Measurements from ENCODE around the gene C20orf141.
"Not testable (repeated sequence)": the region's sequence is repeated elsewhere in the genome, so short reads cannot be mapped to it uniquely, and the experiment has no call there.

Gene C20orf141, protein sequence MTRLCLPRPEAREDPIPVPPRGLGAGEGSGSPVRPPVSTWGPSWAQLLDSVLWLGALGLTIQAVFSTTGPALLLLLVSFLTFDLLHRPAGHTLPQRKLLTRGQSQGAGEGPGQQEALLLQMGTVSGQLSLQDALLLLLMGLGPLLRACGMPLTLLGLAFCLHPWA

DNA sequence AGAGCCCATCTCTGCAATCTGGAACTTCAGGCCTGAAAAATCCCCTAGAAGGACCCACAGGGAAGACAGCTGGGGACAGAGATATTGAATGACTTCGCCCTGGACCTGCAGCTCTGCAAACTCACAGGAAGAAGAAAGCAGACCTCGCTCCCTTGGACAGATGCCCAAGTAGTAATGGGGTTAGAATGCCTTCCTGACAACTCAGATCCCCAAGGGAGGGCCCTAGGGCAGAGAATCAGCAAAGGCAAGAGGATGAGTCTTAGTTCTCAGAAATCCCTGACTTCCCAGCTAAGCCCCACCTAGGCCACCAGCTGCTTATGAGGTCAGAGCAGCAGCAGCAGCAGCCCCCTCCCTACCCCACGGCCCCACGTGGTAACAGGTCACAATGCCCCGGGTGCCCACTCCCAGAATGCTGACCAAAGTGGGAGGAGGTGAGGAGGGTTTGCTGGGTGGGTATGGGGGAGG, at the start of gene C20orf141:
Gene C20orf141 (plus strand): TSS at position 401 of the 465 bp plus-strand sequence. CDS start 198 bp downstream, outside the sequence.
- DNase-seq (ENCODE audit: low read depth, low spot score), result no peak

DNA sequence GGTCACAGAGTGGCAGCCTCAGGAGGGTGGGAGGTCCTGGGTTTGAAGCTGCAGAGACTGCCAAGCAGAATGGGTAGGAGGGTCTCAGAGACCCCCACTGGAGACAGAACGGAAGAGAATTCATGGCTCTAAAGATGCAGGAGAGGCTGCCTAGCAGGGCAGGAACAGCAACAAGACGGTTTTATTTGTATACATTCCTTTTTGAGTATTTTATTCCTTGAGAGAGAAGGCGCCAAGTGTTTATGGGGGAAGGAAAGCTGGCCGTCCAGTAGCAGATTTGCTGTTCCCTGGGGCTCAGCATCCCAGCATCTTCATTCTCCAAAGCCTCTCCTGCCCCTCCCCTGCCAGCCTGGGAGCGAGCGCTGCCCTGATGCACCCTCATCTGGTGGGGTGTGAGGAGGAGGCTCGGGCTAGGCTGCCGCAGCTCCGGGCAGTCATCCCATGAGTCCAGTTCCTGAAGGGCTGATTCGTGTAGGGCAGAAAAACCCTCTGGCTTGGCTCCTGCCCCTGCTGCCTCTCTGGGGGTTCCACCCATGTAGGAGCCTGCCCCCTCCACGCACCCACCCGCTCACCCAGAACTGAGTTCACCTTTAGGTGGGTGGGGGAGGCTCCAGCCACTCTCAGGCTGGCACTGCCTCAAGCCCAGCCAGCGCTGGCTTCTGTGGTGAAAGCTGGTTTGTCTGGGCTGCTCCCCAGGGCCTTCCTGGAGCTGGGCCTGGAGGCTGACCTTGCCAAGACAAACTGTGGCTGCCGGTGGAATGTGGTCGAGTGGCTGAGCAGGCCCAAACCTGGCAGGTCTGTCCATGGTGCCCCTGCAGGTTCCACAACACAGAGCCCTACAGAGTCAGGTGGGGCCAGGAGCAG, 46.8 kb upstream of the C20orf141 start:
- DNase-seq (ENCODE audit: low read depth, low spot score), result no peak

DNA sequence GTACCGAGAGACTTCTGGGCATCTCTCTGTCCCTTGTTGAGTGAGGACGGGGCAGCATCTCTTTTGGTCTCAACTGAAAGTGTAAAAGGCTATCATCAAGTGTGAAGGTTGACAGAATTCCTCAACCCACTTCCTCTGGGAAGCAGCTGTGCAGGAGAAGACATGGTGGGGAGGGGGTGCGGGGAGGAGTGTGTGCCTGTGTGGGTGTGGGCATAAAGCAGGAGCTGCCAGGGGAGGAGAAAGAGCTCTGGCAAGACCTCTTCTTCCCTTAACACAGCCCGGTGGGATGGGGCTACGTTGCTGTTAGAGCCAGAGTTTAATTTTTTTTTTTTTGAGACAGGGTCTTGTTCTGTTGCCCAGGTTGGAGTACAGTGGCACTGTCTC, 46.2 kb upstream of the C20orf141 start:
- no peak for DNase-seq (ENCODE audit: low read depth, low spot score)

DNA sequence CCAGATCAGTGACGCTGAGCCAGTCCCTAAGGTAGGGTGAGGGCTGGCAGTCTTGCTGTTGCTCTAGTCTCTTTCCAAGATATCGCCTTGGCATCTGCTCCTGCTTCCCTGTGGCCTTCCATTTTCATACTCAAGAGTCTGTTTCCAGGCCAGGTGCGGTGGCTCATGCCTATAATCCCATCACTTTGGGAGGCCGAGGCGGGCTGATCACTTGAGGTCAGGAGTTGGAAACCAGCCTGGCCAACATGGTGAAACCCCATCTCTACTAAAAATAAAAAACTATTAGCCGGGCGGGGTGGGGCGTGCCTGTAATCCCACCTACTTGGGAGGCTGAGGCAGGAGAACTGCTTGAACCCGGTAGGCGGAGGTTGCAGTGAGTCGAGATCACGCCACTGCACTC, 44.7 kb upstream of the C20orf141 start:
- not testable (repeated sequence) for DNase-seq (ENCODE audit: low read depth, low spot score)

DNA sequence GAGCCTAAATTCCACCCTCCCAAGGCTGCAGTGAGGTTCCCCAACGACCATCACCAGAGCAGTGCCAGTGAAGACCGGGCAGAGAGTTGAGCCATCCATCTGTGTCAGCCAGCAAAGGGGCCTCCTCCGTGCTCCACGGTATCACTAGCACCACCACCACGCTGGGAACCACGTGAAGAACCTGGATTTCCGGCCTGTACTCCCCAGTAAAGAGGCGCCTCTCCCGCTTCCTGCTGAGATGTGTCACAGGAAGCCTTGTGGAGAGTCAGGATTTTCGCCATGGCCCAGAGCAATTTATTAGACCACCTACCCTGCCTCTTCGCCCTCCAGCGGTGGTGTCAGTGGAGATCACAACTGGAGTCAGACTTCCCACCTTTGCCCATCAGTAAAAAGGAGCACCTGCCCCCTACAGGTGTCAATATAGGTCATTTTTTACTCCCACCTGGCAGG, 43.1 kb upstream of the C20orf141 start:
- no peak for DNase-seq (ENCODE audit: low read depth, low spot score)

DNA sequence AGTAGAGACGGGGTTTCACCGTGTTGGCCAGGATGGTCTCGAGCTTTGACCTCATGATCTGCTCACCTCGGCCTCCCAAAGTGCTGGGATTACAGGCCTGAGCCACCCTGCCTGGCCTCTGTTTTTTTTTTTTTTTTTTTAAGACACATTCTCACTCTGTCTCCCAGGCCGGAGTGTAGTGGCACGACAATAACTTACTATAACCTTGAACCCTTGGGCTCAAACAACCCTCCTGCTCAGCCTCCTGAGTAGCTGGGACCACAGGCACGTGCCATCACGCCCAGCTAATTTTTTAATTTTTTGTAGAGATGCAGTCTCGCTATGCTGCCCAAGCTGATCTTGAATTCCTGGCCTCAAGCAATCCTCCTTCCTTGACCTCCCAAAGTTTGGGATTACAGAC, 41.0 kb upstream of the C20orf141 start:
- DNase-seq (ENCODE audit: low read depth, low spot score), result no peak

DNA sequence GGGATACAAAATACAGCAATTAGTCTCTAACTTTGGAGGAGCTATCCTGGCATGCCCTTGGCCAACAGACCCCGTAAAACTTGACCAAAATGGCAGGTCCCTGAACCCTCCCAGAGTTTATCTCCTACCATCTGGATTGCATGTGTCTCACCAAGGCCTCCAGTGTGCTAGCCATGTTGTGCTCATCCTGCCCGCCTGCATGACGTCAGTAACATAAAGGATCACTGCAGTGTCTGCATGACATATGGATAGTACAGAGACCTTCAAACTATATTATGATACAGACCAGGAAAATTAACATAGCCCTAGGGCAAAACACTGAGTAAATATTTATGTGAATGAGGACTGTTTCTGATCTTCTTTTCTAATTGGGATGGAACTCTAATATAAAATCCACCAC, 39.6 kb upstream of the C20orf141 start:
- DNase-seq (ENCODE audit: low read depth, low spot score), result no peak

DNA sequence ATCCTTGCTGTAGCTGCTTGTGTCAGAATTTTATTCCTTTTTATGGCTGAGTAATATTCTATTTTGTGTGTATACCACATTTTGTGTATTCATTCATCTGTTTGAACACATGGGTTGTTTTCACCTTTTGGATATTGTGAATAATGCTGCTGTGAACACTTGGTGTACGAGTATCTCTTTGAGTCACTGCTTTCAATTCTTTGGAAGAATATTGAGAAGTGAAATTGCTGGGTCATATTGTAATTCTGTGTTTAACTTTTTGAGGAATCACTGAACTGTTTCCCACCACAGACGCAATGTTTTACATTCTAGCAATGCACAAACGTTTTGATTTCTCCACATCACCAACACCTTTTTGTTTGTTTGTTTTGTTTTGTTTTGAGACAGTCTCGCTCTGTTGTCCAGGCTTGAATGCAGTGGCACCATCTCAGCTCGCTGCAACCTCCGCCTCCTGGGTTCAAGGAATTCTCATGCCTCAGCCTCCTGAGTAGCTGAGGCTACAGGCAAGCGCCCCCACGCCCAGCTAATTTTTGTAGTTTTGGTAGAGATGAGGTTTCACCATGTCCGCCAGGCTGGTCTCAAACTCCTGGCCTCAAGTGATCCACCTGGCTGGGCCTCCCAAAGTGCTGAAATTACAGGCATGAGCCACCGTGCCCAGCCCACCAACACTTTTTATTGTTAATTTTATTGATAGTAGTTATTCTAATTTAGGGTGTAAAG, 36.0 kb upstream of the C20orf141 start:
- no peak for DNase-seq (ENCODE audit: low read depth, low spot score)

DNA sequence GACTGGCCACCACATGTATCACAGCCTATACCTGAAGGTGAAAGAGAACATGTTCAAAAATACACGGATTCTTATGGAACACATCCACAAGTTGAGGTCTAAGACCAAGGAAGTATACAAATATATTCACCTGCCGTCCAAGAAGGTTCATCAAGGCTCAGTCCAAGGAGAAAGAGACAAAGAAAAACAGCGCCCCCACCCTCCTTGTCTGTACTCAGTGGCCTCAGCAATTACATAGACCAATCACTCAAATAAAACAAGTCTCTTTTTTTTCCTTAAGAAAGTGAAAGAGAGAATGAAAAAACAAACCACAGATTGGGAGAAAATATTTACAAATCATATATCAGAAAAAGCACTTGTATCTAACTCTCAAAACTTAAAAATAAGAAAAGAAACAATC, 33.8 kb upstream of the C20orf141 start:
- no peak for DNase-seq (ENCODE audit: low read depth, low spot score)

DNA sequence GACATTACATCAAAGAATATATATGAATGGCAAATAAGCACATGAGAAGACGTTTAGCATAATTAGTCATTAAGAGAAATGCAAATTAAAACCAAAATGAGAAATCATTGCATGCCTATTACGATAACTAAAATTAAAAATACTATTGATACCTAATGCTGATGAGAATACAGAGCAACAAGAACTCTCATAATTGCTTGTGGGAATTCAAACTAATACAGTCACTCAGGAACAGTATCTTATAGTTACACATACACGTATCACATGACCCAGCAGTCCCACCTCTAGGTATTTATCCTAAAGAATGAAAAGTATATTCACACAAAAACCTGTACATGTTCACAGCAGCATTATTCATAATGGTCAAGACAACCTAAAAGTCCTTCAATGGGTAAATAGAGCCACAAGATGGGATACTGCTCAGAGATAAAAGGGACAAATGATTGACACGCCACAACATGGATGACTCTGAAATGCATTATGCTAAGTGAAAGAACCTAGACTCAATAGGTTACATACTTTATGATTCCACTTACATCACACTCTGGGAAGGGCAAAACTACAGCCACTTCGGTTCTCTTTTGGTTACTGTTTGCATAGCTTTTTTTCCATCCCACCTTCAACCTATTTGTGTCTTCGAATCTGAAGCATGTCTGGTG, 30.8 kb upstream of the C20orf141 start:
- no peak for DNase-seq (ENCODE audit: low read depth, low spot score)

DNA sequence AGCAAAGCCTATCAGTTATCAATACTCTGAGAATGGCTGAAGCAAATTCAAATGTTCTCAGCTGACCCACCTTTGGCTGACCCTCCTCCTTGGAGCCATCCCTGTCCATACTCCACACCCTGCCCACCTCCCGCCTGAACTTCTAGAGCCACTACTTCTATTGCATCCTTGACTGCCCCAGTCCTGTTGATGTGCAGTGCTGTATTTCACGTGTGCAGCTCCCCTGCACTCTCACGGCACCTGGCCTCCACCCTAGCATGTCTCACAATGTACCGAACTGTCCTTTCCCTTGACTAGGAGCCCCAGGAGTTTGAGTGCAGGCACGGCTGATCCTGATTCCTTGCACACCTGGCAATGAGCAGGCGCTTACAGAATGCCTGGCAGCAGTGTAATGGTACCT, 21.3 kb upstream of the C20orf141 start:
- DNase-seq (ENCODE audit: low read depth, low spot score), result no peak

DNA sequence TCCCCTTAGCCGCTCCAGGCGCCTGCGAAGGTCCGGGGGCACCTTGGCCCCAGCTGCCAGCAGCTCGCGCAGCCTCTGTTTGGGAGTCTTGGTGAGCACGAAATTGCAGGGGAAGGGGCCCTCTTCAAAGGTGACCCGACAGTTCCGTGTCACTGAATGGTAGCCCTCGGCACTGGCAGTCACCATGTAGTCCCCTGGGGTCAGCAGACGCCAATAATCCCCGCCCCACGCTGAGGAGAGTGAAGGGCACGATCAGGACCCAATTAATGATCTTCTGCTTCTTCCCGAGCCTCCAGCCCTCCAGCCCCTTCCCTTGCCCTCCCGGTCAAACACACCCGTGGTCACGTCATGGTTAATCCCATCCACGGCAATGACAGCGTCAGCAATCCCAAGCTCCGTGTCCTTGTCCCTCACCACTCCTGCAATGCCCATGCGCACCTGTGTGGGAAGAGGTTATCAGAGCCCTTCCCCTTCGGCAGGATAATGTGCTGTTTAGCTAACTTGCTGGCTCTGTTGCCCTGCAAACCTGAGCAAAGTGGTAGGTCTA, 20.5 kb upstream of the C20orf141 start:
- DNase-seq (ENCODE audit: low read depth, low spot score), result no peak

DNA sequence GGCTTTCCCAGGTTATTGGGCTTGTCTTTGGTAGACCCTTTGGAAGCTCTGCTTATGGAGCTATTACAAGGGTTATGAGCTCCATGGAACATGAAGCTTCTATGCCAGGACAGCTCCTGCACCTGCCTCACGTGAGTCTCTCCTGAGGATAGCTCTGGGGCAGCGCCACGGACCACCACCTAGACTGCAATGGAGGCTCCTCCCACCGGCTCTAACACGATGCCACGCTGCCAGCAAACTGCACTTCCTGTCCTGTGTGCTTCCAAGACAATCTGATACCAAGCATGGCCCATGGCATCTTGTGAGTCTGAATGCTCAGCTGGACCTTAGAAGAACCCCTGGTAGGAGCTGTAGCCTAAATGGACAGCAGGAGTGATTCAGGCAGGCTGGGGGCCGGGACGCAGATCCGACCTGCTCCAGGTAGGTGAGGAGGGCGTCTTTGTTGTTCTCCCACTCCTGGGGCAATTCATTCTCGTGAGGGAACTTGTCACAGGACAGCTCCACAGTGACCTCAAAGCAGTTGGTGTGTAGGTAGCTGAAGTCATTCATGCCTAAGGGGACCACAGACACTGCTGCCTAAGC, 19.8 kb upstream of the C20orf141 start:
- no peak for DNase-seq (ENCODE audit: low read depth, low spot score)

DNA sequence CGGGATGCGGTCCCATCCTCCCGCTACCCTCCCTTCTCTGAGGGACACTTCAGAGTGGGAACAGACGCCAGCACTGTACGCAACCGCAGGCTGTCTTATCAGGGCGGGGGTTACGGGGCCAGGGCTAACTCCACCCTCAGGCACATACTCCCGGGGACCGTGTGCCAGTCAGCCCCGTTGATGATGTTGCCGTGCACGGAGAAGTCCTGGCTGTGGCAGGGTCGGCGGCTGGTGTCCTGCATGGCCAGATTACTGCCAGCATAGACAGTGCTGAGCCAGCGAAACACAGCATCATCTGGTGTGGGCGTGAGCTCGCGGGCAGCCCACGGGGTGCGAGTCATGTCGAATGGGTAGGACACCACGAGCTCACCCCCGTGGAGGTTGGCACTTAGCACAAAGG, 19.3 kb upstream of the C20orf141 start:
- DNase-seq (ENCODE audit: low read depth, low spot score), result no peak

DNA sequence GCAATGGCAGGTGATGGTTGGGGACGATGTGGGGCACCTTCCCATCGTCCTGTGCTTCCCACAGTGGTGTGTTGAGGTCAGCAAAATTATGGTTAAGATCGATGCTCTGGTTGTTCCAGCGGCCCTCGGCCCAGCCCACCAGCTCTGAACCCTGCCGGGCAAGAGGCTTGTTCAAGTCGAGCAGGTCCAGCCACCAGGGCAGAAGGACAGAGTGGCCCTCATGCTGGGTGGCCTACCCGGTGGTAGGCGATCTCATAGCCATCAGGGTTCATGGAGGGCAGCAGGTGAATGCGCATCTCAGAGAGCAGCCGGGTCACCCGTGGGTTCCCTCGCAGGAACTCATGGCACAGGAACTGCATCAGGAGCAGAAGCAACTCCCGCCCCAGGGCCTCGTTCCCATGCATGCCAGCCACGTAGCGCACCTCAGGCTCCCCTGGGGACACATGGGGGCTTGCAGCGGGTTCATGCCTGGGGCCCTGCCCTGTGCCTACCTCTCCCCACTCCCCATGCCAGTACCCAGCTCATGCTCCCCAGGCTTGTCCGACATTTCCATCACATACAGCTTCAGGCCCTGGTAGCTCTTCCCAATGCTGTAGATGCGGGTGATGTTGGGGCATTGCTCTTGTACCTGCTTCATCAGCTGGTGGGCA, 18.7 kb upstream of the C20orf141 start:
- DNase-seq (ENCODE audit: low read depth, low spot score), result no peak

DNA sequence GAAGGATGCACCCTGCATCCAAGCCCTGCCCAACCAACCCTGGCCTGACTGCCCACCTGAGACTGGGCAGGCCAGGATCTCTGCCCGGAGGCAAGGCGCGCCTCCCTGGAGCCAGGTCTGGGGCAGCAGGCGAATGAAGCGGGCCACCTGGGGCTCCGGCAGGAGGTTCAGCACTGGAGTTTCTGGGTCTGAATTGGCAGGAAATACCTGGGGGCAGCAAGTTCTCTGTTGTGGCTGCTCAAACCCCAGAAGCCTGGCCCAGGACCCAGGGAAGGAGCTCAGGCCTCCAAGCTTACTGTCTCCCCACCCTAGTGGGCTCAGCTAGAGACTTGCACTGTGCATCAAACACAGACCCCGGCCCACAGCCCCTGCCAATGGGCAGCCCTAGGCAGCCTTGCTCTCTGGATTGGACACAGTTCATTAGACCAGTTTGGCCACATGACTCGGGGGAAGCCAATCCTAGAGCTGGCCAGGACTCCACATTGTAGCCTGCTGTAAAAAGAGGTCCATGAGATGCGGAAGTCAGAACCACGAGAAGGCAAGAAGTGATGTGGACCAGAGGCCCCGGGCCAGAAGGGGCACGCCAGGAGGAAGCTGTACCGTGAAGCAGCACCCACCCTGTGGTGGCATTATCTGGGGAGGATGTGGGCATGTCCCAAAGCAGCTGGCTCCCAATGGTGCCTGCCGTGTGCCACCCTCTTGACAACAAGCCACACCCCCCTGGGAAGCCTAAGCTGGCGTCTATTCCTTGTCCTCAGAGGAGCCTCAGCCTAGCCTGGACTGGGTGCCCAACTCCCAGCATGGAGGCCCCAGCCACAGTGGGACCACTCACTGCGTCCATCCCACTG, 17.4 kb upstream of the C20orf141 start:
- DNase-seq (ENCODE audit: low read depth, low spot score), result no peak

DNA sequence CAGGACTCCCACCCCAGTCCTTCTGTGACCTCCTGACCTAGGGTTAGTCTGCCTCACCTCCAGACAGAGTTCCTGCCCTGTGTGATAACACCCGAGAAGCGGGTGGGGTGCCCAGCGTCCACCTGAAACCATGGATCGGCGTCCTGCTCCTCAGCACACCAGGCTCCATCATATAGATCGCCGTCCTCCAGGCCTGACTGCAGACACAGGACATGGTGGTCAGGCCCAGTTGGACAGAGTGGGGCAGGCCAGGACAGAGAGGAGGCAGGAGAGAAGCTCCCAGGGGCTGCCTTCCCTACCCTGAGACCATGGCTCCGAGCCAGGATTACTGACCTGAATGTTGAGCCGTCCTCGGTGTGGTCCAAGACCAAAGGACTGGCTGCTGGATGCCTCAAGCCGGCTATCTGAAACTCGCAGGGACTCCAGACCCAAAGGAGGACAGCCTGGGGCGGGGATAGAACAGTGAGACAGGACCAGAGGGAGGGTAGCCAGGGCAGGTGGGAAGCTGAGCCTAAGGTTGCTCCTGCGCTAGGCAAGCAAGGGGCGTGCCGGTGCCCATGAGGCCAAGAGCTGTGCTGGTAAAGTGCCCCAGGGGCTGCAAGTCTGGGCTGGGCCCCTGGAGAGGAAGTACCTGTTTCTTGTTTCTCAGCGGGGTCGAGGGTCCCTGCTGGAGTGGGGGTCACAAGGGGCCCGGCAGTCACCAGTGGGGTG, 16.5 kb upstream of the C20orf141 start:
- DNase-seq (ENCODE audit: low read depth, low spot score), result no peak

DNA sequence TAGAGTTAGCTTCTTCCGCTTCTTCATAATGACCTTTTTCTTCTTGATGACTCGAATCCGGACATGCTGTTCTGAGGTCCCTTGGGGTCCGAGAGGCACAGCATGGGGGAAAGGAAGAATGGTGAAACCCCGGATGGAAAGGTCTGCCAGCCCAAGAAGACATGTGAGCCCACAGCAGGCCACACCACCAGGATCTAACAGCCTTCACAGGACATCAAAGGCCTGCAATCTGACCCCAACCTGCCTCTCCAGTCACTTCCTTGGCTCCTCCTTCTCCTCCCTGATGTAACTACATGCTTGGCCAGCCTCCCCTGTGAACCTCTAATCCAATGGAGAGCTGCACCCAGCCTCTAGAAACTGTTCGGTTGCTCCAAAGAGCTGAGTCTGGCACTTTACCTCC, 16.0 kb upstream of the C20orf141 start:
- DNase-seq (ENCODE audit: low read depth, low spot score), result no peak

DNA sequence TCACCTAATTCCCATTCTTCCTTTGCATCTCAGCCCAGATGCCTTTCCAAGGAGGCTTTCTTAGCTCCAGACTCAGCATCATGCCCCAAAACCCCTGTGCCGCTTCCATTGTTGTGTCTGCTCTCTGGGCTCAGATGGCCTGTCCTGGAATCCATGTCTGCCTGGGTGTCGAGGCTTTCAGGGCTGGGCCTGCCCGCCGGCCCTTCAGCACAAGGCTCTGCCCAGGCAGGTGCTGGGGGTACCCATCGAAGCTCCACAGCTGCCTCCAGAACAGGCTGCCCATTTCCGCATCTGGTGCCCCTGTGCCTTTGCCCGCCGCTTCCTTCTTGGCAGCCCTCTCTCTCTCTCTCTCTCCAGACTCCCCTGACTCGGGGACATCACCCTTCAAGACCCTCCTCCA, 15.5 kb upstream of the C20orf141 start:
- no peak for DNase-seq (ENCODE audit: low read depth, low spot score)

Data from activated naive CD8-positive, alpha-beta T cell treated with anti-CD3 and anti-CD28 coated beads, Interleukin-2, amount 50 U/mL, for 16 hours (primary cell).